HepG2 (cell line): ENCODE measurements around the gene TRAK1. TPM values are rescaled to one million over a fixed set of nuclear protein-coding genes. Genes with fewer than 3 reads are reported as not detected.
"Not testable (repeated sequence)": the region's sequence is repeated elsewhere in the genome, so short reads cannot be mapped to it uniquely, and the experiment has no call there.

Experiments
- ATAC-seq: fragments of 200-7000 bp; cut with Tn5 transposase; 3 replicates; pipeline ENCODE4 v1.9.1; 2020; ENCODE audit warnings: mild to moderate bottlenecking, moderate library complexity
- BruUV-seq: library from RNA; stranded (reverse); fragments of 400-500 nt; replicated peaks from 2 replicates; lab custom pipeline; 2021; lab: Mats Ljungman, UMichigan
- CTCF ChIA-PET: fragments of 300-600 bp; formaldehyde crosslinking; extraction: SDS; loops from one replicate; lab custom pipeline; 2021; ENCODE audit warnings: low total read pairs, inconsistent platforms, low intra/inter-chr PET ratio; lab: Yijun Ruan, JAX
- POLR2A ChIA-PET: fragments of 350-600 bp; sonication (Branson Sonifier 250); formaldehyde crosslinking; loops from one replicate; lab custom pipeline; 2020; ENCODE audit warnings: antibody characterized with exemption, inconsistent platforms; lab: Yijun Ruan, JAX
- DNase-seq: peaks from one replicate; pipeline ENCODE4 v3.0.0-alpha.2; 2015; ENCODE audit warnings: low spot score
- FAIRE-seq: peaks from 3 replicates; lab custom pipeline; 2011; peaks lifted over from hg19 to GRCh38; lab: Jason Lieb, UNC
- H2AFZ ChIP-seq: one replicate; pipeline ENCODE4 v1.6.1; 2011; ENCODE audit warnings: low read length, inconsistent platforms
- H3K27ac ChIP-seq: fragments of 300-600 bp; 3 replicates; pipeline ENCODE4 v1.8.0; 2011; ENCODE audit warnings: mixed run types, mild to moderate bottlenecking, mixed read lengths, low read length, inconsistent platforms; ENCODE audit not compliant: insufficient read depth; ENCODE audit errors: extremely low read length
- H3K27me3 ChIP-seq, 2 experiments: fragments of 200-600 bp in 1 of 2; 2 replicates in 1 of 2; 3 replicates in 1 of 2; pipeline versions ENCODE4 v1.6.0 to v1.8.0; 2011; ENCODE audit warnings: low read length in 2 of 2, mild to moderate bottlenecking in 2 of 2, moderate library complexity in 2 of 2, inconsistent platforms in 1 of 2; ENCODE audit not compliant: insufficient read depth in 2 of 2, control insufficient read depth in 1 of 2
- H3K36me3 ChIP-seq, 2 experiments: fragments of 200-600 bp in 1 of 2; replicated peaks in 1 of 2; 2 replicates in 1 of 2; 3 replicates in 1 of 2; pipeline versions ENCODE4 v1.5.1 to v1.8.0; 2011; ENCODE audit warnings: low read length in 2 of 2, inconsistent platforms in 1 of 2; ENCODE audit not compliant: insufficient read depth in 2 of 2, control insufficient read depth in 1 of 2
- H3K4me1 ChIP-seq: 2 replicates; pipeline ENCODE4 v1.5.1; 2012; ENCODE audit warnings: low read length, inconsistent platforms; ENCODE audit not compliant: insufficient read depth
- H3K4me2 ChIP-seq: 2 replicates; pipeline ENCODE4 v1.6.0; 2011; ENCODE audit warnings: low read depth, low read length, inconsistent platforms
- H3K4me3 ChIP-seq, 3 experiments: fragments of 200-600 bp in 1 of 3; sonication (generic), shearing (Covaris generic) in 1 of 3; replicated peaks in 1 of 3; 2 replicates each; pipeline ENCODE4 v1.5.1; 2011 to 2016; ENCODE audit warnings: low read length in 3 of 3, inconsistent platforms in 2 of 3, low read depth in 2 of 3, mild to moderate bottlenecking in 2 of 3, control low read depth in 1 of 3, mixed read lengths in 1 of 3; ENCODE audit not compliant: insufficient read depth in 1 of 3
- H3K79me2 ChIP-seq: one replicate; pipeline ENCODE4 v1.6.1; 2011; ENCODE audit warnings: low read length, inconsistent platforms; ENCODE audit not compliant: insufficient read depth
- H3K9ac ChIP-seq: 2 replicates; pipeline ENCODE4 v1.6.0; 2011; ENCODE audit warnings: mild to moderate bottlenecking, low read depth, low read length, inconsistent platforms; ENCODE audit not compliant: insufficient read depth
- H3K9me3 ChIP-seq: 2 replicates; pipeline ENCODE4 v1.5.1; 2012; ENCODE audit warnings: mild to moderate bottlenecking, low read length
- H4K20me1 ChIP-seq: 2 replicates; pipeline ENCODE4 v1.6.0; 2011; ENCODE audit warnings: inconsistent platforms, mild to moderate bottlenecking, low read length, moderate library complexity; ENCODE audit not compliant: insufficient read depth
- CBX2 ChIP-seq, 2 experiments: fragments of 200-600 bp in 1 of 2; sonication (generic); formaldehyde crosslinking in 1 of 2; IDR thresholded peaks; 2 replicates each; pipeline versions ENCODE4 v1.7.0 to v1.8.1; 2018 to 2022; ENCODE audit warnings: low read depth in 2 of 2, low read length in 1 of 2, mild to moderate bottlenecking in 1 of 2, missing genetic modification reagents in 1 of 2
- CHCHD3 ChIP-seq: sonication (generic); formaldehyde crosslinking; IDR thresholded peaks from 2 replicates; pipeline ENCODE4 v1.8.0; 2022; ENCODE audit warnings: mild to moderate bottlenecking, missing genetic modification reagents, moderate library complexity
- FOXC1 ChIP-seq: sonication (generic); formaldehyde crosslinking; IDR thresholded peaks from 2 replicates; pipeline ENCODE4 v1.8.0; 2022; ENCODE audit warnings: mild to moderate bottlenecking, missing genetic modification reagents, borderline replicate concordance
- ISL2 ChIP-seq: sonication (generic); formaldehyde crosslinking; IDR thresholded peaks from 2 replicates; pipeline ENCODE4 v1.5.0; 2020; ENCODE audit warnings: missing genetic modification reagents
- PHB2 ChIP-seq: fragments of 450-650 bp; IDR thresholded peaks from 2 replicates; pipeline ENCODE4 v1.6.1; 2018; ENCODE audit not compliant: partially characterized antibody
- PRMT3 ChIP-seq: sonication (generic); formaldehyde crosslinking; IDR thresholded peaks from 2 replicates; pipeline ENCODE4 v1.8.1; 2022; ENCODE audit warnings: low read depth, mild to moderate bottlenecking, moderate library complexity, missing genetic modification reagents, borderline replicate concordance
- ZNF207 ChIP-seq: fragments of 450-650 bp; IDR thresholded peaks from 2 replicates; pipeline ENCODE4 v1.6.1; 2016; ENCODE audit warnings: antibody characterized with exemption, borderline replicate concordance
- ZNF282 ChIP-seq: fragments of 450-650 bp; IDR thresholded peaks from 2 replicates; pipeline ENCODE4 v1.6.1; 2018; ENCODE audit not compliant: partially characterized antibody
- ZNF343 ChIP-seq: sonication (generic); formaldehyde crosslinking; IDR thresholded peaks from 2 replicates; pipeline ENCODE4 v1.4.0; 2020; ENCODE audit warnings: mild to moderate bottlenecking, missing genetic modification reagents
- ZNF678 ChIP-seq: sonication (generic); formaldehyde crosslinking; IDR thresholded peaks from 2 replicates; pipeline ENCODE4 v1.4.0; 2020; ENCODE audit warnings: mild to moderate bottlenecking, missing genetic modification reagents
- WGBS: methylation state at CpG from one replicate; pipeline ENCODE4 v1.1.6; 2017; ENCODE audit warnings: low lambda C conversion rate; 5-methylcytosine and 5-hydroxymethylcytosine counted together
- in situ Hi-C: cut with HindIII; loops from 2 replicates; pipeline ENCODE4 v1.10.0; 2017; ENCODE audit warnings: low pct_unique_long_range_greater_than_20kb; ENCODE audit not compliant: extremely low pct_ligation_motif_present
- intact Hi-C: fragments of 100-400 bp; cut with micrococcal nuclease; formaldehyde crosslinking; loops from one replicate; pipeline ENCODE4 v1.10.0; 2022; ENCODE audit not compliant: unreplicated experiment
- polyA plus RNA-seq, 8 experiments: library from polyadenylated mRNA; depleted of rRNA in 3 of 8; stranded (reverse) in 7 of 8; unstranded in 1 of 8; fragments of >200 nt; fragmentation: Illumina TruSeq in 4 of 8; extraction: Trizol in 4 of 8; gene quantifications; 2 replicates each; pipeline versions ENCODE4 v1.2.1 to v1.2.3, GENCODE V29; 2011 to 2016; ENCODE audit warnings: low read depth in 4 of 8, missing spikeins in 1 of 8, mixed read lengths in 1 of 8; ENCODE audit not compliant: insufficient read depth in 1 of 8
- total RNA-seq, 5 experiments: library from RNA; depleted of rRNA; stranded (reverse); fragments of >200 nt; fragmentation: Illumina TruSeq; extraction: Trizol; gene quantifications; 2 replicates each; pipeline ENCODE4 v1.2.3, GENCODE V29; 2016; ENCODE audit warnings: low read depth in 1 of 5
- TF ChIP-seq, protein P1 (sequence below): sonication (generic); formaldehyde crosslinking; conservative IDR thresholded peaks from 2 replicates; pipeline ENCODE4 v1.4.0; 2020; ENCODE audit warnings: missing genetic modification reagents
- TF ChIP-seq, protein P2 (sequence below): sonication (generic); formaldehyde crosslinking; conservative IDR thresholded peaks from 2 replicates; pipeline ENCODE4 v1.4.0; 2020; ENCODE audit warnings: missing genetic modification reagents
- TF ChIP-seq, protein P3 (sequence below): sonication (generic); formaldehyde crosslinking; IDR thresholded peaks from 2 replicates; pipeline ENCODE4 v1.4.0; 2020; ENCODE audit warnings: missing genetic modification reagents

The TRAK1 gene
- total and polyA plus RNA-seq, 2 of the 13 experiments (the other 11 are each of a cell fraction or from before 2014, with no cell fraction given), result 20.5 to 46.6 TPM

- TF ChIP-seq, protein P1, sequence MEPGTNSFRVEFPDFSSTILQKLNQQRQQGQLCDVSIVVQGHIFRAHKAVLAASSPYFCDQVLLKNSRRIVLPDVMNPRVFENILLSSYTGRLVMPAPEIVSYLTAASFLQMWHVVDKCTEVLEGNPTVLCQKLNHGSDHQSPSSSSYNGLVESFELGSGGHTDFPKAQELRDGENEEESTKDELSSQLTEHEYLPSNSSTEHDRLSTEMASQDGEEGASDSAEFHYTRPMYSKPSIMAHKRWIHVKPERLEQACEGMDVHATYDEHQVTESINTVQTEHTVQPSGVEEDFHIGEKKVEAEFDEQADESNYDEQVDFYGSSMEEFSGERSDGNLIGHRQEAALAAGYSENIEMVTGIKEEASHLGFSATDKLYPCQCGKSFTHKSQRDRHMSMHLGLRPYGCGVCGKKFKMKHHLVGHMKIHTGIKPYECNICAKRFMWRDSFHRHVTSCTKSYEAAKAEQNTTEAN (CRISPR knock-in tag), result no peak
- TF ChIP-seq ZNF343 (CRISPR knock-in tag) (no peak), ZNF282 (no peak), ZNF678 (CRISPR knock-in tag) (no peak), CHCHD3 (no peak), PHB2 (no peak), PRMT3 (no peak), ISL2 (0 out of 2 replicates have a peak, but pooled peaks have one; percentile 44), FOXC1 (no peak), CBX2 (IDR thresholded peaks at IDR 0.05; ENCODE audit: low read depth, low read length) (no peak), CBX2 (CRISPR knock-in tag; IDR thresholded peaks at IDR 0.05; ENCODE audit: low read depth) (no peak), ZNF207 (no peak)
- TF ChIP-seq, protein P2, sequence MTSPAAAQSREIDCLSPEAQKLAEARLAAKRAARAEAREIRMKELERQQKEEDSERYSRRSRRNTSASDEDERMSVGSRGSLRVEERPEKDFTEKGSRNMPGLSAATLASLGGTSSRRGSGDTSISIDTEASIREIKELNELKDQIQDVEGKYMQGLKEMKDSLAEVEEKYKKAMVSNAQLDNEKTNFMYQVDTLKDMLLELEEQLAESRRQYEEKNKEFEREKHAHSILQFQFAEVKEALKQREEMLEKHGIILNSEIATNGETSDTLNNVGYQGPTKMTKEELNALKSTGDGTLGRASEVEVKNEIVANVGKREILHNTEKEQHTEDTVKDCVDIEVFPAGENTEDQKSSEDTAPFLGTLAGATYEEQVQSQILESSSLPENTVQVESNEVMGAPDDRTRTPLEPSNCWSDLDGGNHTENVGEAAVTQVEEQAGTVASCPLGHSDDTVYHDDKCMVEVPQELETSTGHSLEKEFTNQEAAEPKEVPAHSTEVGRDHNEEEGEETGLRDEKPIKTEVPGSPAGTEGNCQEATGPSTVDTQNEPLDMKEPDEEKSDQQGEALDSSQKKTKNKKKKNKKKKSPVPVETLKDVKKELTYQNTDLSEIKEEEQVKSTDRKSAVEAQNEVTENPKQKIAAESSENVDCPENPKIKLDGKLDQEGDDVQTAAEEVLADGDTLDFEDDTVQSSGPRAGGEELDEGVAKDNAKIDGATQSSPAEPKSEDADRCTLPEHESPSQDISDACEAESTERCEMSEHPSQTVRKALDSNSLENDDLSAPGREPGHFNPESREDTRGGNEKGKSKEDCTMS (CRISPR knock-in tag), result no peak
- TF ChIP-seq, protein P3, sequence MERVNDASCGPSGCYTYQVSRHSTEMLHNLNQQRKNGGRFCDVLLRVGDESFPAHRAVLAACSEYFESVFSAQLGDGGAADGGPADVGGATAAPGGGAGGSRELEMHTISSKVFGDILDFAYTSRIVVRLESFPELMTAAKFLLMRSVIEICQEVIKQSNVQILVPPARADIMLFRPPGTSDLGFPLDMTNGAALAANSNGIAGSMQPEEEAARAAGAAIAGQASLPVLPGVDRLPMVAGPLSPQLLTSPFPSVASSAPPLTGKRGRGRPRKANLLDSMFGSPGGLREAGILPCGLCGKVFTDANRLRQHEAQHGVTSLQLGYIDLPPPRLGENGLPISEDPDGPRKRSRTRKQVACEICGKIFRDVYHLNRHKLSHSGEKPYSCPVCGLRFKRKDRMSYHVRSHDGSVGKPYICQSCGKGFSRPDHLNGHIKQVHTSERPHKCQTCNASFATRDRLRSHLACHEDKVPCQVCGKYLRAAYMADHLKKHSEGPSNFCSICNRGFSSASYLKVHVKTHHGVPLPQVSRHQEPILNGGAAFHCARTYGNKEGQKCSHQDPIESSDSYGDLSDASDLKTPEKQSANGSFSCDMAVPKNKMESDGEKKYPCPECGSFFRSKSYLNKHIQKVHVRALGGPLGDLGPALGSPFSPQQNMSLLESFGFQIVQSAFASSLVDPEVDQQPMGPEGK (CRISPR knock-in tag), result no peak
Observed at GRCh38 chr3:42045708-42046243, 45.4 kb upstream of the TRAK1 start (continued).

DNA sequence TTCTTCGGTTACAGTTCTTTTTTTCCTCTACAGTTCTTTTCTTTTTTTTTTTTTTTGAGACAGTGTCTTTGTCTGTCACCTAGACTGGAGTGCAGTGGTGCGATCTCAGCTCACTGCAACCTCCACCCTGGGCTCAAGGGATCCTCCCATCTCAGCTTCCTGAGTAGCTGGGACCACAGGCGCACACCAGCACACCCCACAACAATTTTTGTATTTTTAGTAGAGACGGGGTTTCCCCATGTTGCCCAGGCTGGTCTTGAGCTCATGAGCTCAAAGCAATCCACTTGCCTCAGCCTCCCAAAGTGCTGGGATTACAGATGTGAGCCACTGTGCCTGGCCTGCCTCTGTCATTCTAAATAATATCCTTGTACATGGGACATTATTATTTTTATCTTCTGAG is 42.6 kb upstream of the TRAK1 start:
- CTCF ChIA-PET, H2AFZ ChIP-seq, POLR2A ChIA-PET, FAIRE-seq, H3K9me3 ChIP-seq, ATAC-seq, intact Hi-C loops, H3K36me3 ChIP-seq, BruUV-seq, H3K27me3 ChIP-seq, H3K4me3 ChIP-seq, H3K4me2 ChIP-seq, in situ Hi-C loops, DNase-seq, H3K9ac ChIP-seq: not testable (repeated sequence)
- Histone ChIP-seq H4K20me1 (peaks cover 16% of the 10 kb centered on the region), H3K4me1 (peaks cover 89% of the 10 kb centered on the region), H3K79me2 (peaks cover 63% of the 10 kb centered on the region), H3K27ac (peak overlapping the region; percentile 22)
- WGBS, result 68% methylated on average over 4 of the region's 4 CpGs
